ENCODE measurements around the gene UBE3A.

Gene UBE3A

GRCh38 chr15:25437777-25438600 lies 835 bp downstream of the UBE3A start:
- peak; percentile 77 for ATAC-seq
- TF ChIP-seq ZNF565 (CRISPR knock-in tag; conservative IDR thresholded peaks at IDR 0.05; ENCODE audit: low read depth) = no peak
- TF ChIP-seq ZC3H10 (CRISPR knock-in tag; IDR thresholded peaks at IDR 0.05) = no peak
- TF ChIP-seq RARB (CRISPR knock-in tag; IDR thresholded peaks at IDR 0.05) = no peak
- no peak for TF ChIP-seq ZFP30 (CRISPR knock-in tag; IDR thresholded peaks at IDR 0.05)
- no peak for TF ChIP-seq ZNF8 (CRISPR knock-in tag; IDR thresholded peaks at IDR 0.05)
- TF ChIP-seq GLIS3 (CRISPR knock-in tag; IDR thresholded peaks at IDR 0.05) = no peak
- no peak for TF ChIP-seq ZFP3 (CRISPR knock-in tag; IDR thresholded peaks at IDR 0.05)
- no peak for TF ChIP-seq POU6F1 (CRISPR knock-in tag; IDR thresholded peaks at IDR 0.05; ENCODE audit: borderline replicate concordance, low read depth)
- no peak for TF ChIP-seq ISL1 (CRISPR knock-in tag; IDR thresholded peaks at IDR 0.05)

GRCh38 chr15:25436707-25437106 lies 2.1 kb downstream of the UBE3A start:
- no peak for TF ChIP-seq ZFP3 (CRISPR knock-in tag; IDR thresholded peaks at IDR 0.05)
- no peak for TF ChIP-seq CSRNP3 (CRISPR knock-in tag; IDR thresholded peaks at IDR 0.05)
- no peak for TF ChIP-seq TSHZ2 (CRISPR knock-in tag; IDR thresholded peaks at IDR 0.05)
- TF ChIP-seq OSR1 (CRISPR knock-in tag; IDR thresholded peaks at IDR 0.05) = no peak
- no peak for TF ChIP-seq SNAI2 (CRISPR knock-in tag; IDR thresholded peaks at IDR 0.05)
- TF ChIP-seq ARNTL (CRISPR knock-in tag; IDR thresholded peaks at IDR 0.05; ENCODE audit: borderline replicate concordance, low read depth) = no peak
- no peak for TF ChIP-seq RARB (CRISPR knock-in tag; IDR thresholded peaks at IDR 0.05)
- TF ChIP-seq PATZ1 (CRISPR knock-in tag; IDR thresholded peaks at IDR 0.05; ENCODE audit: borderline replicate concordance) = no peak
- no peak for TF ChIP-seq ZNF70 (CRISPR knock-in tag; IDR thresholded peaks at IDR 0.05)
- no peak for TF ChIP-seq ZC3H10 (CRISPR knock-in tag; IDR thresholded peaks at IDR 0.05)
- no peak for TF ChIP-seq ISL1 (CRISPR knock-in tag; IDR thresholded peaks at IDR 0.05)
- TF ChIP-seq POU6F1 (CRISPR knock-in tag; IDR thresholded peaks at IDR 0.05; ENCODE audit: borderline replicate concordance, low read depth) = no peak
- no peak for TF ChIP-seq TOX (CRISPR knock-in tag; IDR thresholded peaks at IDR 0.05; ENCODE audit: borderline replicate concordance)
- no peak for TF ChIP-seq BACH2 (CRISPR knock-in tag; IDR thresholded peaks at IDR 0.05; ENCODE audit: borderline replicate concordance)
- TF ChIP-seq PPARA (CRISPR knock-in tag; IDR thresholded peaks at IDR 0.05; ENCODE audit: borderline replicate concordance) = no peak
- no peak for TF ChIP-seq TCF4 (CRISPR knock-in tag; IDR thresholded peaks at IDR 0.05; ENCODE audit: borderline replicate concordance)
- no peak for ATAC-seq
